Pancreas (tissue), 10 donors: ENCODE data around the gene RBMXL3. TPM values are rescaled to one million over a fixed set of nuclear protein-coding genes. Genes with fewer than 3 reads are reported as not detected.

ENCODE experiments used
- ATAC-seq, 4 donors: fragments of 200-7000 bp; cut with Tn5 transposase; one replicate each; pipeline versions ENCODE4 v1.8.0 to v1.9.1; 2020; ENCODE audit warnings: mild to moderate bottlenecking in 4 of 4, moderate library complexity in 4 of 4
- DNase-seq, 6 donors: peaks; one replicate each; pipeline ENCODE4 v3.0.0-alpha.2; 2020
- FAIRE-seq: peaks from 2 replicates; lab custom pipeline; 2012; peaks lifted over from hg19 to GRCh38; lab: Jason Lieb, UNC
- H3K27ac ChIP-seq, 4 donors: fragments of 200-600 bp; sonication (generic); 1 replicate in 3 of 4; 2 replicates in 1 of 4; pipeline versions ENCODE4 v1.5.0 to v1.8.0; 2020
- H3K27me3 ChIP-seq, 4 donors: fragments of 200-600 bp; one replicate each; pipeline ENCODE4 v1.8.0; 2021
- H3K36me3 ChIP-seq, 3 donors: fragments of 200-600 bp; sonication (generic) in 1 of 3; one replicate each; pipeline versions ENCODE4 v1.5.0 to v1.8.0; 2020 to 2021
- H3K4me1 ChIP-seq, 3 donors: fragments of 200-600 bp; one replicate each; pipeline ENCODE4 v1.8.0; 2021
- H3K4me3 ChIP-seq, 4 donors: fragments of 200-600 bp; sonication (generic) in 2 of 4; one replicate each; pipeline versions ENCODE4 v1.5.0 to v1.8.0; 2020 to 2021
- H3K9me3 ChIP-seq, 4 donors: fragments of 200-600 bp; one replicate each; pipeline ENCODE4 v1.8.0; 2021
- CTCF ChIP-seq, 4 donors: fragments of 200-600 bp; sonication (generic) in 3 of 4; IDR thresholded peaks; one replicate each; pipeline versions ENCODE4 v1.5.0 to v1.8.0; 2021; ENCODE audit warnings: antibody characterized with exemption in 4 of 4
- WGBS, 2 donors: extraction: QIAGEN DNeasy Blood & Tissue Kit; methylation state at CpG; one replicate each; pipeline ENCODE4 v1.1.7; 2013; 5-methylcytosine and 5-hydroxymethylcytosine counted together
- intact Hi-C, 3 donors: fragments of 100-400 bp; cut with DNase I; formaldehyde crosslinking; loops; one replicate each; pipeline versions ENCODE4 v1.11.1 to v1.14.2; 2022
- polyA plus RNA-seq, 2 donors: library from polyadenylated mRNA; stranded (reverse); fragments of 200-250 nt; gene quantifications; one replicate each; pipeline ENCODE4 v1.2.3, GENCODE V29; 2013
- total RNA-seq, 6 donors: library from RNA; stranded (reverse); fragmentation: NEBNext Ultra II Directional in 4 of 6; extraction: Animal tissue kit (Norgen Biotek cat#: 25700) in 4 of 6; gene quantifications; one replicate each; pipeline versions ENCODE4 v1.2.1 to v1.2.4, GENCODE V29; 2021 to 2023
- donor health status: healthy with polysubstance abuse.
- donor health status: DM: no; HTN: no; CAD: no; lungs with moderate emphysema.
- donor health status: DM: no; HTN: no; CAD: no.
- donor health status: control.
- donor health status: control.
- donor health status: Bipolar disorder and iron deficiency.
- donor health status: DM: yes; HTN: yes; CAD: no.
- donor health status: DM: no; HTN: no; CAD: no.
- donor health status: DM: no; HTN: no; CAD: no.
- donor health status: DM: yes; HTN: yes; CAD: no.

The RBMXL3 gene
- total and polyA plus RNA-seq, 8 donors: not detected

GRCh38 chrX:115237056-115237455, 47.8 kb downstream of the RBMXL3 start:
- peaks cover 0 to 46% (median 3%) of the 10 kb centered on the region in 4 donors for H3K27me3 ChIP-seq
- no peak for TF ChIP-seq CTCF (IDR thresholded peaks at IDR 0.05)
- no peak for FAIRE-seq
- no peak for ATAC-seq
- intact Hi-C loops: no loop called here
- no peak overlapping the region for H3K4me3 ChIP-seq
- WGBS, 2 donors: 19 to 33% methylated on average over 1 of the region's 1 CpG
- H3K4me1 ChIP-seq: no peaks in the 10 kb centered on the region
- no peak for DNase-seq
- H3K9me3 ChIP-seq: no peaks in the 10 kb centered on the region
- no peaks in the 10 kb centered on the region for H3K36me3 ChIP-seq
- H3K27ac ChIP-seq: no peak overlapping the region

Other genes starting within 250 kb of the RBMXL3 start
- gene IL13RA2, start 171.8 kb upstream of the RBMXL3 start, total RNA-seq: under 1 TPM in 1 of 6 donors, not detected in 5; 0.28 TPM
- under 1 TPM in 1 of 2 donors, not detected in 1; 0.09 TPM for gene IL13RA2, start 171.8 kb upstream of the RBMXL3 start, polyA plus RNA-seq
- gene LRCH2, start 44.7 kb downstream of the RBMXL3 start, total RNA-seq: under 1 TPM; 0.12 to 0.72 (median 0.28) TPM
- gene LRCH2, start 44.7 kb downstream of the RBMXL3 start, polyA plus RNA-seq: 1 to 10 TPM in 1 of 2 donors, under 1 TPM in 1; 0.38 to 1.0 TPM
- not detected for gene LUZP4, start 100.3 kb downstream of the RBMXL3 start, total RNA-seq
- gene LUZP4, start 100.3 kb downstream of the RBMXL3 start, polyA plus RNA-seq: not detected